Measurements from ENCODE around the gene LTBP4. TPM values are rescaled to one million over a fixed set of nuclear protein-coding genes. Genes with fewer than 3 reads are reported as not detected.

The LTBP4 gene
- total and polyA plus RNA-seq, 2 of the 13 experiments (the other 11 are each of a cell fraction or from before 2014, with no cell fraction given) = 0.86 to 2.3 TPM

DNA sequence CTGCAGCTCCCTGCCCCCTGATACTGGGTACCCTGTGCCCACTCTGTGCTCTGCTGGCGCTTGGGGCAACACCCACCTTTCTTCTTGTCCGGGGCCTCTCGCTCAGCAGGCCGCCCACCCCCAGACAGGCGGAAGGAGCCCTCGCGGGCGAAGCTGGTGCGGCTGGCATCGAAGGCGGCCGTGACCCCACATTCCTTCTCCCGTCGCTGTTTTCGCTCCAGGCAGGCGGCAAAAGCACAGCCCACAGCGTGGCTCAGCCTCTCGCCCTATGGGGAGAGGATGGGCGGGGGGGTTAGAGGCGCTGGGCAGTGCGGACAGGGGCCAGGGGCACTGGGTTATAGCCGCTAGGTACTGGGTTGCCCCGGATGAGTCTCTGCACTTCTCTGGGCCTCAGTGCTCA, 76.0 kb downstream of the LTBP4 start:
- Histone ChIP-seq H3K4me2 (ENCODE audit: low read depth, low read length) (no peak overlapping the region), H3K9me3 (ENCODE audit: low read length) (no peaks in the 10 kb centered on the region), H3K79me2 (ENCODE audit: insufficient read depth, low read length) (no peaks in the 10 kb centered on the region), H3K9ac (ENCODE audit: insufficient read depth, low read depth, low read length) (no peak overlapping the region), H4K20me1 (ENCODE audit: insufficient read depth, low read length) (no peaks in the 10 kb centered on the region), H2AFZ (ENCODE audit: low read length) (no peak overlapping the region), H3K36me3 (replicated peaks in 1 of 2; ENCODE audit: control insufficient read depth in 1 of 2, insufficient read depth in 2 of 2, low read length in 2 of 2) (no peaks in the 10 kb centered on the region), H3K27me3 (ENCODE audit: control insufficient read depth in 1 of 2, insufficient read depth in 2 of 2, low read length in 2 of 2) (no peaks in the 10 kb centered on the region), H3K4me3 (replicated peaks in 1 of 3; ENCODE audit: insufficient read depth in 1 of 3, low read depth in 2 of 3, low read length in 3 of 3) (no peak overlapping the region), H3K27ac (ENCODE audit: extremely low read length, insufficient read depth, low read length) (no peak overlapping the region), H3K4me1 (ENCODE audit: insufficient read depth, low read length) (no peaks in the 10 kb centered on the region)
- ChIA-PET CTCF (ENCODE audit: low intra/inter-chr PET ratio, low total read pairs) (no interaction called here), POLR2A (no interaction called here)
- DNase-seq (ENCODE audit: low spot score) = no peak
- TF ChIP-seq POLR2AphosphoS5 (IDR thresholded peaks at IDR 0.05; ENCODE audit: low read depth, low read length) = no peak
- TF ChIP-seq HOXA7 (CRISPR knock-in tag; IDR thresholded peaks at IDR 0.05) = no peak
- ATAC-seq = no peak
- in situ Hi-C loops (cut with HindIII; ENCODE audit: extremely low pct_ligation_motif_present, low pct_unique_long_range_greater_than_20kb) = no loop called here
- FAIRE-seq = no peak
- intact Hi-C loops (cut with micrococcal nuclease; ENCODE audit: unreplicated experiment) = no loop called here
- no TSS peak for BruUV-seq (replicated peaks)
- 96% methylated on average over 23 of the region's 23 CpGs for WGBS (ENCODE audit: low lambda C conversion rate)

Other genes starting within 250 kb of the LTBP4 start
- not detected in 2 replicates for gene HIPK4, start 211.2 kb upstream of the LTBP4 start, total RNA-seq (2016; rRNA removed; fragmentation: Illumina TruSeq; extraction: Trizol)
- 0.03 TPM in 1 of 2 replicates, not detected in the other for gene HIPK4, start 211.2 kb upstream of the LTBP4 start, polyA plus RNA-seq (2011; rRNA removed)
- 0.46 and 0.66 TPM in 2 replicates for gene PRX, start 188.0 kb upstream of the LTBP4 start, total RNA-seq (2016; rRNA removed; fragmentation: Illumina TruSeq; extraction: Trizol)
- 0.66 and 0.99 TPM in 2 replicates for gene PRX, start 188.0 kb upstream of the LTBP4 start, polyA plus RNA-seq (2011; rRNA removed)
- gene SERTAD1, start 175.4 kb upstream of the LTBP4 start, total RNA-seq (2016; rRNA removed; fragmentation: Illumina TruSeq; extraction: Trizol) = 4.3 and 4.7 TPM in 2 replicates
- 4.5 and 5.0 TPM in 2 replicates for gene SERTAD1, start 175.4 kb upstream of the LTBP4 start, polyA plus RNA-seq (2011; rRNA removed)
- 16.9 and 17.8 TPM in 2 replicates for gene SERTAD3, start 157.0 kb upstream of the LTBP4 start, total RNA-seq (2016; rRNA removed; fragmentation: Illumina TruSeq; extraction: Trizol)
- gene SERTAD3, start 157.0 kb upstream of the LTBP4 start, polyA plus RNA-seq (2011; rRNA removed) = 9.5 and 9.6 TPM in 2 replicates
- 25.9 and 32.7 TPM in 2 replicates for gene BLVRB, start 135.6 kb upstream of the LTBP4 start, total RNA-seq (2016; rRNA removed; fragmentation: Illumina TruSeq; extraction: Trizol)
- gene BLVRB, start 135.6 kb upstream of the LTBP4 start, polyA plus RNA-seq (2011; rRNA removed) = 51.4 and 75.9 TPM in 2 replicates
- 0.11 TPM in 1 of 2 replicates, not detected in the other for gene SPTBN4, start 134.4 kb upstream of the LTBP4 start, total RNA-seq (2016; rRNA removed; fragmentation: Illumina TruSeq; extraction: Trizol)
- gene SPTBN4, start 134.4 kb upstream of the LTBP4 start, polyA plus RNA-seq (2011; rRNA removed) = 0.08 and 0.11 TPM in 2 replicates
- 13.8 and 16.2 TPM in 2 replicates for gene SHKBP1, start 24.5 kb upstream of the LTBP4 start, total RNA-seq (2016; rRNA removed; fragmentation: Illumina TruSeq; extraction: Trizol)
- gene SHKBP1, start 24.5 kb upstream of the LTBP4 start, polyA plus RNA-seq (2011; rRNA removed) = 17.4 and 20.6 TPM in 2 replicates
- 0.20 and 0.49 TPM in 2 replicates for gene NUMBL, start 89.3 kb downstream of the LTBP4 start, total RNA-seq (2016; rRNA removed; fragmentation: Illumina TruSeq; extraction: Trizol)
- 2.2 and 2.3 TPM in 2 replicates for gene NUMBL, start 89.3 kb downstream of the LTBP4 start, polyA plus RNA-seq (2011; rRNA removed)
- 10.3 and 17.2 TPM in 2 replicates for gene COQ8B, start 115.5 kb downstream of the LTBP4 start, total RNA-seq (2016; rRNA removed; fragmentation: Illumina TruSeq; extraction: Trizol)
- 12.3 and 14.7 TPM in 2 replicates for gene COQ8B, start 115.5 kb downstream of the LTBP4 start, polyA plus RNA-seq (2011; rRNA removed)
- 11.2 and 11.3 TPM in 2 replicates for gene ITPKC, start 115.7 kb downstream of the LTBP4 start, total RNA-seq (2016; rRNA removed; fragmentation: Illumina TruSeq; extraction: Trizol)
- gene ITPKC, start 115.7 kb downstream of the LTBP4 start, polyA plus RNA-seq (2011; rRNA removed) = 6.9 and 12.4 TPM in 2 replicates
- 2.2 and 3.9 TPM in 2 replicates for gene ACTMAP, start 149.1 kb downstream of the LTBP4 start, total RNA-seq (2016; rRNA removed; fragmentation: Illumina TruSeq; extraction: Trizol)
- gene ACTMAP, start 149.1 kb downstream of the LTBP4 start, polyA plus RNA-seq (2011; rRNA removed) = 7.9 and 11.3 TPM in 2 replicates
- 55.6 and 59.6 TPM in 2 replicates for gene SNRPA, start 149.8 kb downstream of the LTBP4 start, total RNA-seq (2016; rRNA removed; fragmentation: Illumina TruSeq; extraction: Trizol)
- 111 and 162 TPM in 2 replicates for gene SNRPA, start 149.8 kb downstream of the LTBP4 start, polyA plus RNA-seq (2011; rRNA removed)
- not detected in 2 replicates for gene MIA, start 174.2 kb downstream of the LTBP4 start, total RNA-seq (2016; rRNA removed; fragmentation: Illumina TruSeq; extraction: Trizol)
- gene MIA, start 174.2 kb downstream of the LTBP4 start, polyA plus RNA-seq (2011; rRNA removed) = 0.61 and 2.5 TPM in 2 replicates
- gene RAB4B, start 176.9 kb downstream of the LTBP4 start, total RNA-seq (2016; rRNA removed; fragmentation: Illumina TruSeq; extraction: Trizol) = 2.2 and 3.3 TPM in 2 replicates
- 5.4 and 6.1 TPM in 2 replicates for gene RAB4B, start 176.9 kb downstream of the LTBP4 start, polyA plus RNA-seq (2011; rRNA removed)
- 32.4 and 40.8 TPM in 2 replicates for gene EGLN2, start 197.8 kb downstream of the LTBP4 start, total RNA-seq (2016; rRNA removed; fragmentation: Illumina TruSeq; extraction: Trizol)
- 16.5 and 25.4 TPM in 2 replicates for gene EGLN2, start 197.8 kb downstream of the LTBP4 start, polyA plus RNA-seq (2011; rRNA removed)
- gene CYP2A6, start 249.1 kb downstream of the LTBP4 start, total RNA-seq (2016; rRNA removed; fragmentation: Illumina TruSeq; extraction: Trizol) = not detected in 2 replicates
- not detected in 2 replicates for gene CYP2A6, start 249.1 kb downstream of the LTBP4 start, polyA plus RNA-seq (2011; rRNA removed)

Data from HepG2 (cell line).